Right lobe of liver (tissue), 4 donors: ENCODE data around the gene PHKG1.

Experiments used
- POLR2A ChIP-seq: fragments of 450-650 bp; IDR thresholded peaks from one replicate; pipeline ENCODE4 v1.6.1; 2017; ENCODE audit warnings: antibody characterized with exemption, mild to moderate bottlenecking
- TF ChIP-seq, protein P1 (sequence below), 4 donors: fragments of 200-600 bp in 3 of 4; fragments of 450-650 bp in 1 of 4; IDR thresholded peaks; one replicate each; pipeline versions ENCODE4 v1.5.1 to v1.8.0; 2016 to 2022; ENCODE audit warnings: antibody characterized with exemption in 4 of 4, mild to moderate bottlenecking in 2 of 4
- donor health status: DM: no; HTN: no; CAD: no.
- donor health status: DM: no; HTN: no; CAD: no.
- donor health status: DM: no; HTN: yes; CAD: no.

DNA sequence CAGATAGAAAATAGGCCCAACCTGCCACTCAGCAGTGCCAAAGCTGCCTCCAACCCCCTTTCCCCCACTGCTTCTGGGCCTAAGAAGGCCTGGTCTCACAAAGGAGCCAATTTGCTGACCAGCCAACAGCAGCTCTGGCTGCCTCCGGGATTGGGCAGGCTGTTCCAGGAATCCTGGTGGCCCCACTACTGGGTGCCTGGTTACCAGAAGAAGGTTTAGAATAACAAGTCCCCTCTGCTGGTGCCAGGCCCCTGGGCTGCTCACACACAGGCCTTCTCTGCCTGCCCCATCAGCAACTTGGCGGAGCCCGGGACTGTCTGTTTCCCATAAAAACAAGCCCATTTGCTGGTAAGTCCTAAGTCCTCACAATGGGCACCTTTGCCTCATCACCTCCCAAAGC is 1.2 kb downstream of the PHKG1 start:
- TF ChIP-seq POLR2A: no peak
- TF ChIP-seq, protein P1, sequence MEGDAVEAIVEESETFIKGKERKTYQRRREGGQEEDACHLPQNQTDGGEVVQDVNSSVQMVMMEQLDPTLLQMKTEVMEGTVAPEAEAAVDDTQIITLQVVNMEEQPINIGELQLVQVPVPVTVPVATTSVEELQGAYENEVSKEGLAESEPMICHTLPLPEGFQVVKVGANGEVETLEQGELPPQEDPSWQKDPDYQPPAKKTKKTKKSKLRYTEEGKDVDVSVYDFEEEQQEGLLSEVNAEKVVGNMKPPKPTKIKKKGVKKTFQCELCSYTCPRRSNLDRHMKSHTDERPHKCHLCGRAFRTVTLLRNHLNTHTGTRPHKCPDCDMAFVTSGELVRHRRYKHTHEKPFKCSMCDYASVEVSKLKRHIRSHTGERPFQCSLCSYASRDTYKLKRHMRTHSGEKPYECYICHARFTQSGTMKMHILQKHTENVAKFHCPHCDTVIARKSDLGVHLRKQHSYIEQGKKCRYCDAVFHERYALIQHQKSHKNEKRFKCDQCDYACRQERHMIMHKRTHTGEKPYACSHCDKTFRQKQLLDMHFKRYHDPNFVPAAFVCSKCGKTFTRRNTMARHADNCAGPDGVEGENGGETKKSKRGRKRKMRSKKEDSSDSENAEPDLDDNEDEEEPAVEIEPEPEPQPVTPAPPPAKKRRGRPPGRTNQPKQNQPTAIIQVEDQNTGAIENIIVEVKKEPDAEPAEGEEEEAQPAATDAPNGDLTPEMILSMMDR (IDR thresholded peaks at IDR 0.05): no peak
